Neural progenitor cell (in vitro differentiated cells): ENCODE results near the gene VPS41. TPM values are rescaled to one million over a fixed set of nuclear protein-coding genes. Genes with fewer than 3 reads are reported as not detected.
A peak's percentile ranks its signal among the peaks of the same experiment; 100 is the strongest.

Source experiments
- DNase-seq: peaks from one replicate; pipeline ENCODE4 v3.0.0-alpha.2; 2016; ENCODE audit warnings: low spot score
- H2AFZ ChIP-seq: fragments of 200-600 bp; sonication (generic); replicated peaks from 2 replicates; pipeline ENCODE4 v1.6.1; 2016; ENCODE audit warnings: antibody characterized with exemption
- H3F3A ChIP-seq: fragments of 200-600 bp; sonication (generic); 2 replicates; pipeline ENCODE4 v1.6.1; 2016; ENCODE audit warnings: antibody characterized with exemption, low read depth
- H3K27ac ChIP-seq: fragments of 200-600 bp; sonication (generic); 2 replicates; pipeline ENCODE4 v1.5.1; 2016; ENCODE audit warnings: mild to moderate bottlenecking
- H3K27me3 ChIP-seq: fragments of 200-600 bp; sonication (generic); 2 replicates; pipeline ENCODE4 v1.6.1; 2016; ENCODE audit warnings: mild to moderate bottlenecking, moderate library complexity
- H3K36me3 ChIP-seq: fragments of 200-600 bp; sonication (generic); 2 replicates; pipeline ENCODE4 v1.5.1; 2016
- H3K4me1 ChIP-seq: fragments of 200-600 bp; sonication (generic); 2 replicates; pipeline ENCODE4 v1.6.1; 2016; ENCODE audit warnings: mixed run types
- H3K4me2 ChIP-seq: fragments of 200-600 bp; sonication (generic); 2 replicates; pipeline ENCODE4 v1.6.1; 2016
- H3K4me3 ChIP-seq: fragments of 200-600 bp; sonication (generic); 2 replicates; pipeline ENCODE4 v1.5.1; 2016
- H3K79me2 ChIP-seq: fragments of 200-600 bp; sonication (generic); 2 replicates; pipeline ENCODE4 v1.6.1; 2016; ENCODE audit warnings: low read depth
- H3K9ac ChIP-seq: fragments of 200-600 bp; sonication (generic); 2 replicates; pipeline ENCODE4 v1.6.1; 2016
- H3K9me3 ChIP-seq: fragments of 200-600 bp; sonication (generic); 2 replicates; pipeline ENCODE4 v1.5.1; 2016; ENCODE audit warnings: low read depth
- H4K20me1 ChIP-seq: fragments of 200-600 bp; sonication (generic); 2 replicates; pipeline ENCODE4 v1.6.1; 2016; ENCODE audit warnings: low read depth
- H3K27ac Mint-ChIP-seq: 3 replicates; pipeline ENCODE4 v1.8.0; 2021; ENCODE audit warnings: mixed read lengths
- H3K27me3 Mint-ChIP-seq: 2 replicates; pipeline ENCODE4 v1.8.0; 2022; ENCODE audit warnings: low read depth, mild to moderate bottlenecking, inconsistent platforms, moderate library complexity, mixed read lengths; ENCODE audit not compliant: insufficient read depth
- H3K36me3 Mint-ChIP-seq: 3 replicates; pipeline ENCODE4 v1.8.0; 2021; ENCODE audit warnings: mixed read lengths
- H3K4me1 Mint-ChIP-seq: 3 replicates; pipeline ENCODE4 v1.8.0; 2021; ENCODE audit warnings: mixed read lengths
- H3K4me3 Mint-ChIP-seq: 3 replicates; pipeline ENCODE4 v1.8.0; 2021; ENCODE audit warnings: mild to moderate bottlenecking, moderate library complexity, mixed read lengths
- H3K9me3 Mint-ChIP-seq: 3 replicates; pipeline ENCODE4 v1.8.0; 2020; ENCODE audit warnings: mixed read lengths
- CTCF ChIP-seq: fragments of 200-600 bp; sonication (generic); IDR thresholded peaks from 2 replicates; pipeline ENCODE4 v1.5.1; 2017; ENCODE audit warnings: antibody characterized with exemption, mild to moderate bottlenecking
- EZH2 ChIP-seq: fragments of 200-600 bp; sonication (generic); IDR thresholded peaks from 2 replicates; pipeline ENCODE4 v1.6.1; 2017; ENCODE audit warnings: antibody characterized with exemption, mild to moderate bottlenecking, moderate library complexity
- EZH2phosphoT487 ChIP-seq: fragments of 200-600 bp; sonication (generic); IDR thresholded peaks from 2 replicates; pipeline ENCODE4 v1.6.1; 2017; ENCODE audit warnings: antibody characterized with exemption
- total RNA-seq: library from RNA; depleted of rRNA; stranded (reverse); fragments of >200 nt; gene quantifications from 2 replicates; pipeline ENCODE4 v1.2.3, GENCODE V29; 2015; ENCODE audit warnings: low replicate concordance

The VPS41 gene
- total RNA-seq, 1 donor from 2014 or later: 92.3 TPM

GRCh38 chr7:38757931-38758330, 151.1 kb downstream of the VPS41 start:
- Histone ChIP-seq H3K4me3 (no peak overlapping the region), H3K9me3 (no peaks in the 10 kb centered on the region), H3K9ac (no peak overlapping the region), H3K79me2 (no peaks in the 10 kb centered on the region), H3K36me3 (no peaks in the 10 kb centered on the region), H2AFZ (no peak overlapping the region), H4K20me1 (no peaks in the 10 kb centered on the region), H3F3A (no peaks in the 10 kb centered on the region), H3K4me1 (no peaks in the 10 kb centered on the region), H3K27me3 (no peaks in the 10 kb centered on the region), H3K4me2 (no peak overlapping the region), H3K27ac (no peak overlapping the region)
- Mint-ChIP-seq H3K36me3 (peaks cover 19% of the 10 kb centered on the region), H3K27me3 (no peaks in the 10 kb centered on the region), H3K9me3 (no peaks in the 10 kb centered on the region), H3K27ac (peak overlapping the region; percentile 65), H3K4me1 (peaks cover 21% of the 10 kb centered on the region), H3K4me3 (no peak overlapping the region)
- no peak for DNase-seq
- TF ChIP-seq CTCF (no peak), EZH2phosphoT487 (no peak), EZH2 (no peak)

- TF ChIP-seq CTCF: no peak
- TF ChIP-seq EZH2: no peak
- TF ChIP-seq EZH2phosphoT487: no peak
- peaks cover 26% of the 10 kb centered on the region for H3K36me3 Mint-ChIP-seq
- Histone ChIP-seq H2AFZ (no peak overlapping the region), H3K9me3 (no peaks in the 10 kb centered on the region), H3K4me2 (no peak overlapping the region), H3K27ac (no peak overlapping the region), H3K4me3 (no peak overlapping the region), H3K4me1 (no peaks in the 10 kb centered on the region), H3K36me3 (no peaks in the 10 kb centered on the region), H3F3A (no peaks in the 10 kb centered on the region), H4K20me1 (no peaks in the 10 kb centered on the region), H3K79me2 (no peaks in the 10 kb centered on the region), H3K27me3 (no peaks in the 10 kb centered on the region), H3K9ac (no peak overlapping the region)
- H3K4me1 Mint-ChIP-seq: peaks cover 21% of the 10 kb centered on the region
- H3K27ac Mint-ChIP-seq: no peak overlapping the region
- no peaks in the 10 kb centered on the region for H3K9me3 Mint-ChIP-seq
- no peak overlapping the region for H3K4me3 Mint-ChIP-seq
- H3K27me3 Mint-ChIP-seq: no peaks in the 10 kb centered on the region
- DNase-seq: no peak
These were observed 152.5 kb downstream of the VPS41 start for GRCh38 chr7:38756521-38756920.

- no peak overlapping the region for H3K27ac ChIP-seq
- no peak overlapping the region for H3K4me3 Mint-ChIP-seq
- no peaks in the 10 kb centered on the region for H3K9me3 Mint-ChIP-seq
- H3K4me1 Mint-ChIP-seq: peaks cover 10% of the 10 kb centered on the region
- no peak overlapping the region for H3K4me3 ChIP-seq
- no peaks in the 10 kb centered on the region for H3K4me1 ChIP-seq
- H3K27me3 Mint-ChIP-seq: no peaks in the 10 kb centered on the region
- H3K4me2 ChIP-seq: no peak overlapping the region
- no peaks in the 10 kb centered on the region for H3K27me3 ChIP-seq
- H3K36me3 ChIP-seq: no peaks in the 10 kb centered on the region
- peaks cover 36% of the 10 kb centered on the region for H3K36me3 Mint-ChIP-seq
- H3F3A ChIP-seq: no peaks in the 10 kb centered on the region
- no peak for TF ChIP-seq EZH2phosphoT487
- TF ChIP-seq CTCF: no peak
- no peak for TF ChIP-seq EZH2
- no peaks in the 10 kb centered on the region for H3K79me2 ChIP-seq
- no peaks in the 10 kb centered on the region for H3K9me3 ChIP-seq
- H2AFZ ChIP-seq: no peak overlapping the region
- DNase-seq: no peak
- no peak overlapping the region for H3K9ac ChIP-seq
- H4K20me1 ChIP-seq: no peaks in the 10 kb centered on the region
- H3K27ac Mint-ChIP-seq: no peak overlapping the region
These were observed 155.6 kb downstream of the VPS41 start for GRCh38 chr7:38753347-38753746.

- TF ChIP-seq CTCF (no peak), EZH2 (no peak), EZH2phosphoT487 (no peak)
- Histone ChIP-seq H3K27me3 (no peaks in the 10 kb centered on the region), H2AFZ (no peak overlapping the region), H3K4me1 (no peaks in the 10 kb centered on the region), H3K79me2 (no peaks in the 10 kb centered on the region), H4K20me1 (no peaks in the 10 kb centered on the region), H3K9ac (no peak overlapping the region), H3K4me2 (no peak overlapping the region), H3K36me3 (no peaks in the 10 kb centered on the region), H3K4me3 (no peak overlapping the region), H3K27ac (no peak overlapping the region), H3K9me3 (no peaks in the 10 kb centered on the region), H3F3A (no peaks in the 10 kb centered on the region)
- H3K36me3 Mint-ChIP-seq: peaks cover 32% of the 10 kb centered on the region
- no peaks in the 10 kb centered on the region for H3K27me3 Mint-ChIP-seq
- H3K9me3 Mint-ChIP-seq: no peaks in the 10 kb centered on the region
- peaks cover 3% of the 10 kb centered on the region for H3K4me1 Mint-ChIP-seq
- H3K27ac Mint-ChIP-seq: no peak overlapping the region
- no peak overlapping the region for H3K4me3 Mint-ChIP-seq
- no peak for DNase-seq
These were observed 157.6 kb downstream of the VPS41 start for GRCh38 chr7:38751416-38751815.
